GM12801 (cell line): Measurements from ENCODE around the gene GRM1.

Source experiments
- TF ChIP-seq, protein P1 (sequence below): IDR thresholded peaks from one replicate; pipeline ENCODE4 v1.5.1; 2011; ENCODE audit warnings: control low read depth; ENCODE audit not compliant: insufficient read length; ENCODE audit errors: extremely low read depth

GRM1 gene

DNA sequence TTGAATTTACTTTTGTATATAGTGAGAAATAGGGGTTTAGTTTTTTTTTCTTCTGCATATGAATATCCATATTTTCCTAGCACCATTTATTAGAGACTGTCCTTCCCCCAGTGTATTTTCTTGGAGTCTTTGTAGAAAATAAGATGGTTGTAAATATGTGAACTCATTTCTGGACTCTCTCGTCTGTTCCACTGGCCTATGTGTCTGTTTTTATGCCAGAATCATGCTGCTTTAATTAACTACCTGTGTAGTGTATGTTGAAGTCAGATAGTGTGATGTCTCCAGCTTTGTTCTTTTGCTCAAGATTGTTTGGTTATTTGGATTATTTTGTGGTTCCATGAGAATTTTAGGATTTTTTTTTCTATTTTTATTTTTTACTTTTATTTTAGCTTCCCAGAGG, 338.2 kb downstream of the GRM1 start:
- TF ChIP-seq, protein P1, sequence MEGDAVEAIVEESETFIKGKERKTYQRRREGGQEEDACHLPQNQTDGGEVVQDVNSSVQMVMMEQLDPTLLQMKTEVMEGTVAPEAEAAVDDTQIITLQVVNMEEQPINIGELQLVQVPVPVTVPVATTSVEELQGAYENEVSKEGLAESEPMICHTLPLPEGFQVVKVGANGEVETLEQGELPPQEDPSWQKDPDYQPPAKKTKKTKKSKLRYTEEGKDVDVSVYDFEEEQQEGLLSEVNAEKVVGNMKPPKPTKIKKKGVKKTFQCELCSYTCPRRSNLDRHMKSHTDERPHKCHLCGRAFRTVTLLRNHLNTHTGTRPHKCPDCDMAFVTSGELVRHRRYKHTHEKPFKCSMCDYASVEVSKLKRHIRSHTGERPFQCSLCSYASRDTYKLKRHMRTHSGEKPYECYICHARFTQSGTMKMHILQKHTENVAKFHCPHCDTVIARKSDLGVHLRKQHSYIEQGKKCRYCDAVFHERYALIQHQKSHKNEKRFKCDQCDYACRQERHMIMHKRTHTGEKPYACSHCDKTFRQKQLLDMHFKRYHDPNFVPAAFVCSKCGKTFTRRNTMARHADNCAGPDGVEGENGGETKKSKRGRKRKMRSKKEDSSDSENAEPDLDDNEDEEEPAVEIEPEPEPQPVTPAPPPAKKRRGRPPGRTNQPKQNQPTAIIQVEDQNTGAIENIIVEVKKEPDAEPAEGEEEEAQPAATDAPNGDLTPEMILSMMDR: no peak

DNA sequence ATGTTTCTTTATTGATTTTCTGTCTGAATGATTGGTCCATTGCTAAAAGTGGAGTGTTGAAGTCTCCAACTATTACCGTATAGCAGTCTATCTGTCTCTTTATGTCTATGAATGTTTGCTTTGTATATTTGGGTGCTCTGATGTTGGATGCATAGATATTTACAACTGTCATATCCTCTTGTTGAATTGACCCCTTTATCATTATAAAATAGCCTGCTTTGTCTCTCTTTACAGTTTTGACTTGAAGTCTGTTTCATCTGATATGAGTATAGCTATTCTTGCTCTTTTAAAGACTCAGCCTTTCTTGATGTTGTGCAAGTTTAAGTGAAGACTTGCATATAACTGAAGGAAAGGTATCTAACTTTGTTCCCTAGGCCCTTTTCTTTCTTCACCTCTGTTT, 341.0 kb downstream of the GRM1 start:
- TF ChIP-seq, protein P1: no peak

DNA sequence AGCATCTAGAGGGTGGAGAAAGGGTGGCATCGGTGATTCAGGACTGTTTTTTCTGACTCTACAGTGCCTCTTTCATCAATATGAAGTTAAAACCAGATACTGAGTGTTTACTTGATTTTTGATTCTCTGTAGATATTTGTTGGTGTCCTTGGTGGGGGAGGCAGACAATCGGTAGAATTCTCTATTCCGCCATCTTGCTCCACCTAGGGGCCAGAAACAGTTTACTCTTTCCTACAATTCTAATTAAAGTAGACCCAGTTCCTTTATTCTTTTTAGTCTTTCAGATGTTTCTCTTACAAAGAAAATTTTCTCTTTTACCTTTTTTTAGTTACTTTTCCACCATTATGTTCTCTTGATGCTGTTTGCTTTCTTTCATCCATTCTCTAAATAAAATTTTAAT, 352.6 kb downstream of the GRM1 start:
- TF ChIP-seq, protein P1: no peak

DNA sequence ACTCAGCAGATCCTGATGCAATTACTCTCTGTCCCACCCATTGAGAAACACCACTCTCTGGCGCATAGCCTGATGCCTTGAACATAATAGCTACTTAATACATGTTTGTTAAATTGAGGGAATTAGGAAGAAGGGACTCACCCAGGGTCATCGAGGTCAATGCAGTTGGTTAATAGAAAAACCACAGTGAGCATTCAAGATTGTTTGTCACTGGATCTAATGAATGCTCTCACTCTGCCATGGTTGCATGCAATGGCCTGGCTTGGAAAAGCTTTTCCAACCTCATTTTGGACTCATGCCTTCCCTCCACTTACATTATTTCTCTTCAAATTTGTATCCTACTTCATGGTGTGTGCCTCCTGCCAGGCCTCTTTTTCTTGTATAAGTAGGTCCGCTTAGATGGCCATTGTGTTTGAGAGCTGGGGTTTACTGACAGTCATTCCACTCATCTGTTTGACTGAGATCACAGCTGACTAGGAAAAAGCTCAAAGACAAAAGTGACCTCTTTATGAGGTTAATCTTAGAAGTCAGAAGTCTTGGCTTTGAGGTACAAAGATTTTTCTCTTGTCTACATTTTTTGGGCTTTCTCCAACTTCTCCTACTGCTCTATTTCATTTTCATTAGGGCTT, 360.0 kb downstream of the GRM1 start:
- TF ChIP-seq, protein P1: no peak

DNA sequence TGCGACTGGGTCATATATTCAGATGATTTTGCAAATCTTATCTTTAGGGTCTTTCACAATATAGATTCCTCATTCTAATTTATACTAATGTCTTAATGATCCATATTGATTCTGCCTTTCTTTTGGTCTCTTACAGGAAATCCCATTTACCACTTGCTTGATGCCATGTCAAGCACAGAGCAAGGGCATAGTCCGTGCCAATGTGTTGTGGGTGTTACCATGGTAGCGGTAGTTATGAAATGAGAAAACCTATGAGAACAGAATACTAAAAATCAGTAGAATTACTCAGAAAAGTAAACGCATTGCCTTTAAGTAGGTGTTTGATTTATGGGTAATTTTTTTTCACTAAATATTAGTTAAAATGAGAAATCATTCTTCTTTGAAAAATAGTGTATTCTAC, 360.9 kb downstream of the GRM1 start:
- TF ChIP-seq, protein P1: no peak

DNA sequence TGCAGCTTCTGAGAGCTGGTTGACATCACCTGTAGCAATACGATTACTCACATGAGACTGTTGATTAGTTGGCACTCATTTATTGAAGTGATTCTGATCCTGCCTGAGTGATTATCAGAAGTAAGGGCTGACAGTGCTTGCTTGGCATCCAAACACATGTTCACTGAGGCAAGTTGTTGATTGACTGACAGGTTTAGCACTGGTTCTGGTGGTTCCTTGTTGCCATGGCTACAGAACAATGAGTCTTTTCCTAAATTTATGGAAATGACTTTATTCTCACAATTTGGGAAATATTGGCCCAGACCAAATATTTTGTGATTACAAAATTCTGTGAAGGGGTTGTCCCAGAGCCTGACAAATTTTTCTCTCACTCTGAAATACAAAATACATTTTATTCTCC, 368.8 kb downstream of the GRM1 start:
- TF ChIP-seq, protein P1: no peak

DNA sequence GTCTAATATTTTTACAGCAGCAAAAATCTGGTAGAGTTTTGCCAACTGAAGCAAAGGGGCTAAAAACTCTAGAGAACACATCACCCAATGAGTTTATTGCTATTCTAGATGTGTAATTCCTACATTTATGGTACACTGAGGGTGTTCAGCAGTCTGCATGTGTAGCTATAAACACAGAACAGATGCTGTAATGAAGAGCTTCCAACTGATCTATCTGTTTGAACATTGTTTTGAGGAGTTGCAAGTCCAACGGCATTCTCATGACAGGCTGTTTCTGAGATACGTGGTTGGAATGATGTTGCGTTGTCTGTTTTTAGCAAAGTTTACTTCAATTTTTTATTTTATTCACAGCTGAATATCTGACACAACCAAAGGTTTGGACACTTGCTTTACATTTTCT, 373.6 kb downstream of the GRM1 start:
- TF ChIP-seq, protein P1: no peak
